Measurements from ENCODE around the gene AASS. TPM values are rescaled to one million over a fixed set of nuclear protein-coding genes. Genes with fewer than 3 reads are reported as not detected.

Gene AASS
- total RNA-seq, 1 donor from 2014 or later, result 24.2 TPM

- Histone ChIP-seq H3K27me3 (ENCODE audit: low read depth) (no peaks in the 10 kb centered on the region), H3K27ac (no peak overlapping the region), H3K36me3 (no peaks in the 10 kb centered on the region), H3K4me1 (no peaks in the 10 kb centered on the region), H3K4me3 (no peak overlapping the region), H3K9me3 (no peaks in the 10 kb centered on the region)
- intact Hi-C loops (cut with DNase I), result no loop called here
- no peak for TF ChIP-seq CTCF (IDR thresholded peaks at IDR 0.05)
- DNase-seq (no peak), ATAC-seq (no peak)
Observed at GRCh38 chr7:122166275-122166674, 22.2 kb upstream of the AASS start.

- no peak overlapping the region for H3K27ac ChIP-seq
- ATAC-seq (no peak), DNase-seq (no peak)
- intact Hi-C loops (cut with DNase I), result no loop called here
- H3K36me3 ChIP-seq, result no peaks in the 10 kb centered on the region
- no peak for TF ChIP-seq CTCF (IDR thresholded peaks at IDR 0.05)
- no peaks in the 10 kb centered on the region for H3K4me1 ChIP-seq
- H3K27me3 ChIP-seq (ENCODE audit: low read depth), result no peaks in the 10 kb centered on the region
- H3K4me3 ChIP-seq, result no peak overlapping the region
- H3K9me3 ChIP-seq, result no peaks in the 10 kb centered on the region
Observed at GRCh38 chr7:122161628-122162027, 17.6 kb upstream of the AASS start.

- Histone ChIP-seq H3K4me1 (no peaks in the 10 kb centered on the region), H3K27ac (no peak overlapping the region), H3K9me3 (no peaks in the 10 kb centered on the region), H3K27me3 (ENCODE audit: low read depth) (no peaks in the 10 kb centered on the region), H3K36me3 (no peaks in the 10 kb centered on the region), H3K4me3 (no peak overlapping the region)
- no peak for ATAC-seq
- TF ChIP-seq CTCF (IDR thresholded peaks at IDR 0.05), result no peak
- DNase-seq, result no peak
- intact Hi-C loops (cut with DNase I), result no loop called here
Observed at GRCh38 chr7:122155566-122155965, 11.5 kb upstream of the AASS start.

- H3K4me1 ChIP-seq, result no peaks in the 10 kb centered on the region
- no peaks in the 10 kb centered on the region for H3K36me3 ChIP-seq
- no peak overlapping the region for H3K27ac ChIP-seq
- no peak for TF ChIP-seq CTCF (IDR thresholded peaks at IDR 0.05)
- no peak for ATAC-seq
- H3K4me3 ChIP-seq, result no peak overlapping the region
- H3K9me3 ChIP-seq, result no peaks in the 10 kb centered on the region
- intact Hi-C loops (cut with DNase I), result no loop called here
- H3K27me3 ChIP-seq (ENCODE audit: low read depth), result no peaks in the 10 kb centered on the region
- DNase-seq, result no peak
Observed at GRCh38 chr7:122148878-122149277, 4.8 kb upstream of the AASS start.

DNA sequence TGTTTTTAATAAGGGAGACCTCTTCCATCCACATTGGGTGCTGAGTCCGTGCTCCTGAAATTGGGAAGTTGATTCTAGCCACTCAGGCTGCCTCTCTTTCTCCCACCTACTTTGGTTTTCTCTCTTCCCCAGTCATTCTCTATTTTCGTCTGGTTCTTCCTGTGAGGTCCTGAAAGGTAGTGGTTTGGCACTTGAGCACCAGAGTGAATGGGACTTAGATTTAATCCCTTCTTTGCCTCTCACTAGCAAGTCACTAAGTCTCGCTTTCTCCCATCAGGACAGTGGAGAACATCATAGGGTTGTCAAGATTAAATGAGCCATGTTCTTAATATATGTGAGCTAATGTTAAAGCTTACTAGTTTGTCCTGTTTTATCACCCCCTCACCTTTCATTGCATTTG, 4.0 kb upstream of the AASS start:
- no peak for TF ChIP-seq CTCF (IDR thresholded peaks at IDR 0.05)
- no peak for DNase-seq
- no peak overlapping the region for H3K27ac ChIP-seq
- H3K27me3 ChIP-seq (ENCODE audit: low read depth), result no peaks in the 10 kb centered on the region
- no peaks in the 10 kb centered on the region for H3K9me3 ChIP-seq
- H3K36me3 ChIP-seq, result no peaks in the 10 kb centered on the region
- H3K4me1 ChIP-seq, result peaks cover 1% of the 10 kb centered on the region
- no peak for ATAC-seq
- no peak overlapping the region for H3K4me3 ChIP-seq
- intact Hi-C loops (cut with DNase I), result no loop called here
